ENCODE measurements around the gene KCNQ1.

DNA sequence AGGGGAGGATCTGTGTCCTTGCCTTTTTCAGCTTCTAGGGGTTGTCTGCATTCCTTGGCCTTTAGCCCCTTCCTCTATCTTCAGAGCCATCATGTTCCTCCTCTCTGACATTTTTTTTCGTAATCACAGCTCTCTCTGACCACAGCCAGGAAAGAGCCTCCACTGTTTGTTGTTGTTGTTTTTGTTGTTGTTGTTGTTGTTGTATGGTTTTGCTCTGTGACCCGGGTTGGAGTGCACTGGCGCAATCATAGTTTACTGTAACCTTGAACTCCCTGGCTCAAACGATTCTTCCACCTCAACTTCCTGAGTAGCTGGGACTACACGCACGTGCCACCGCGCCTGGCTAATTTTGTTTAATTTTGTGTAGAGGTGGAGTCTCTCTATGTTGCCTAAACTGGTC, 310.3 kb downstream of the KCNQ1 start:
- TF ChIP-seq EP300 (IDR thresholded peaks at IDR 0.05) (no peak), POLR2AphosphoS5 (IDR thresholded peaks at IDR 0.05) (no peak)

All from gastroesophageal sphincter (tissue), 2 donors.